DND-41 (cell line): Measurements from ENCODE around the gene UPP1.

Experiments used
- CTCF ChIP-seq: IDR thresholded peaks from 2 replicates; pipeline ENCODE4 v1.5.1; 2012; ENCODE audit warnings: borderline replicate concordance, low read length, moderate library complexity, mild to moderate bottlenecking; ENCODE audit not compliant: poor library complexity, severe bottlenecking; ENCODE audit errors: extremely low read depth
- EZH2 ChIP-seq: IDR thresholded peaks from 3 replicates; pipeline ENCODE4 v1.6.1; 2012; ENCODE audit warnings: borderline replicate concordance, low read depth, mild to moderate bottlenecking, moderate library complexity, low read length, inconsistent platforms; ENCODE audit not compliant: severe bottlenecking

- TF ChIP-seq CTCF: no peak
- no peak for TF ChIP-seq EZH2
Measured at GRCh38 chr7:48083114-48083830, 5.8 kb upstream of the UPP1 start.
